ENCODE results near the gene VAMP4. TPM values are rescaled to one million over a fixed set of nuclear protein-coding genes. Genes with fewer than 3 reads are reported as not detected.

VAMP4 gene
- total RNA-seq, 1 experiment from 2014 or later = 6.3 TPM

DNA sequence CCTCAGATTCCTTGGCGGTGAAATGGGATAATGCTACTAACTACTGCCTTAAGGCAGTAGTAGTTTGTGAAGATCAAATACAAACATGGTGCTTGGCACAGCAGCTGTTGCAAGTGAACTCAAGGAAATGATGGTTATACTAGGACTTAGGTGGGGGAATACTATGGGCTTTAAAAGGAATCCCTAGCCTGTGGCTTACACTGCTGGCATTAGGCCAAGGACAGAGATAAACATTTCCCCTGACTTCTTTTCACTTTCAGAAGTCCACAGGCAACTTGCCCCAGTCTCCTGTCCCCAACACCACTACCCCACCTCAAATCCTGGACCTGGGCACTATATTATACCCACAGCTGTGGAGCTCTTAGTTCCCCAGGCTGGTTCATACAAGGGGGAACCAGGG lies 13.1 kb upstream of the VAMP4 start:
- Histone ChIP-seq H3K4me1 (ENCODE audit: control insufficient read depth in 1 of 2, insufficient read depth in 2 of 2, low read length in 2 of 2) (no peaks in the 10 kb centered on the region), H3K27ac (ENCODE audit: low read depth, low read length) (no peak overlapping the region), H3K4me3 (replicated peaks in 1 of 2; ENCODE audit: low read depth in 1 of 2, low read length in 2 of 2) (no peak overlapping the region), H3K79me2 (ENCODE audit: insufficient read depth, low read length) (no peaks in the 10 kb centered on the region), H3K9ac (ENCODE audit: low read length) (no peak overlapping the region), H4K20me1 (ENCODE audit: insufficient read depth) (no peaks in the 10 kb centered on the region), H3K27me3 (ENCODE audit: insufficient read depth, low read length) (no peaks in the 10 kb centered on the region), H3K9me2 (ENCODE audit: insufficient read depth) (no peaks in the 10 kb centered on the region), H3K9me3 (ENCODE audit: control insufficient read depth in 1 of 2, insufficient read depth in 1 of 2, low read depth in 1 of 2, low read length in 2 of 2) (0 out of 4 replicates have a peak, but pooled peaks cover 0 to 3% of the 10 kb centered on the region in 2 experiments), H3K4me2 (ENCODE audit: low read length) (no peak overlapping the region), H2AFZ (ENCODE audit: low read depth, low read length, poor library complexity, severe bottlenecking) (no peak overlapping the region), H3K36me3 (ENCODE audit: control insufficient read depth in 1 of 2, insufficient read depth in 2 of 2, low read length in 2 of 2) (no peaks in the 10 kb centered on the region)
- CTCF ChIA-PET = no interaction called here
- intact Hi-C loops (cut with micrococcal nuclease) = no loop called here
- no peak for TF ChIP-seq EGR1 (IDR thresholded peaks at IDR 0.05; ENCODE audit: low read depth)
- POLR2A ChIA-PET = interaction anchor here (1.0 kb wide), 1 partner anchor 11 kb away, joined by 3 read pairs; no protein-coding TSS in a partner anchor
- ATAC-seq (no peak), DNase-seq (ENCODE audit: low read depth, low spot score) (no peak)
- no TSS peak for BruUV-seq (replicated peaks)
- RAD21 ChIA-PET (ENCODE audit: low non-redundant PET in 1 of 2, low total read pairs in 2 of 2, uncharacterized antibody in 2 of 2, unreplicated experiment in 2 of 2) = no interaction called here

DNA sequence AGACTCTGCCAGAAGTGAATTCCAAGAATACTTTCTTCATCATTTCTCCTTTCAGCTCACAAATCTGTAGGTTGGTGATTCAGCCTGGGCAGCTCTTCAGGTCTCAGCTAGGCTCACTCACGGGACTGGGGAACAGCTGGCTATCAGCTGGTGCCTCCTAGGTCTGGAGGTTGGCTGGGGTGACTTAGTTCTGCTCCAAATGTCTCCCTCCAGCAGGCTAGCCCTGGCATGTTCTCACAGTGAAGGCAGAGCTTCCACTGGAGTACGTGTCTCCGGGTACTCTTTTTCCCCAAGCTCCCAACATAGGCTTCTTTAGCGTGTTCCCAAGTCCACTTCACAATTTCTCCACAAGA lies 12.5 kb upstream of the VAMP4 start:
- Histone ChIP-seq H3K79me2 (ENCODE audit: insufficient read depth, low read length) (no peaks in the 10 kb centered on the region), H3K27ac (ENCODE audit: low read depth, low read length) (no peak overlapping the region), H3K4me1 (ENCODE audit: control insufficient read depth in 1 of 2, insufficient read depth in 2 of 2, low read length in 2 of 2) (no peaks in the 10 kb centered on the region), H3K36me3 (ENCODE audit: control insufficient read depth in 1 of 2, insufficient read depth in 2 of 2, low read length in 2 of 2) (no peaks in the 10 kb centered on the region), H3K27me3 (ENCODE audit: insufficient read depth, low read length) (no peaks in the 10 kb centered on the region), H3K4me3 (replicated peaks in 1 of 2; ENCODE audit: low read depth in 1 of 2, low read length in 2 of 2) (no peak overlapping the region), H3K9me3 (ENCODE audit: control insufficient read depth in 1 of 2, insufficient read depth in 1 of 2, low read depth in 1 of 2, low read length in 2 of 2) (0 out of 4 replicates have a peak, but pooled peaks cover 0 to 3% of the 10 kb centered on the region in 2 experiments), H3K4me2 (ENCODE audit: low read length) (no peak overlapping the region), H4K20me1 (ENCODE audit: insufficient read depth) (no peaks in the 10 kb centered on the region), H3K9ac (ENCODE audit: low read length) (no peak overlapping the region), H2AFZ (ENCODE audit: low read depth, low read length, poor library complexity, severe bottlenecking) (no peak overlapping the region), H3K9me2 (ENCODE audit: insufficient read depth) (no peaks in the 10 kb centered on the region)
- ChIA-PET RAD21 (ENCODE audit: low non-redundant PET in 1 of 2, low total read pairs in 2 of 2, uncharacterized antibody in 2 of 2, unreplicated experiment in 2 of 2) (no interaction called here), CTCF (no interaction called here), POLR2A (no interaction called here)
- intact Hi-C loops (cut with micrococcal nuclease) = no loop called here
- ATAC-seq (no peak), DNase-seq (ENCODE audit: low read depth, low spot score) (no peak)
- TF ChIP-seq SRF (IDR thresholded peaks at IDR 0.05; ENCODE audit: low read depth) (no peak), TCF7L2 (IDR thresholded peaks at IDR 0.05; ENCODE audit: borderline replicate concordance, extremely low read depth, insufficient read depth, insufficient read length) (no peak), CBX3 (IDR thresholded peaks at IDR 0.05; ENCODE audit: low read depth) (no peak), SIN3A (IDR thresholded peaks at IDR 0.05; ENCODE audit: low read depth) (no peak), FOSL1 (IDR thresholded peaks at IDR 0.05; ENCODE audit: low read depth) (no peak), JUND (IDR thresholded peaks at IDR 0.05) (no peak), ELF1 (IDR thresholded peaks at IDR 0.05; ENCODE audit: borderline replicate concordance, low read depth) (no peak), SP1 (IDR thresholded peaks at IDR 0.05; ENCODE audit: low read depth) (no peak), EZH2phosphoT487 (IDR thresholded peaks at IDR 0.05; ENCODE audit: borderline replicate concordance) (no peak), CEBPB (IDR thresholded peaks at IDR 0.05; ENCODE audit: low read depth) (no peak), REST (IDR thresholded peaks at IDR 0.05; ENCODE audit: low read depth) (no peak), ZFX (IDR thresholded peaks at IDR 0.05) (no peak), EGR1 (IDR thresholded peaks at IDR 0.05; ENCODE audit: low read depth) (no peak)
- TF ChIP-seq, protein P1, sequence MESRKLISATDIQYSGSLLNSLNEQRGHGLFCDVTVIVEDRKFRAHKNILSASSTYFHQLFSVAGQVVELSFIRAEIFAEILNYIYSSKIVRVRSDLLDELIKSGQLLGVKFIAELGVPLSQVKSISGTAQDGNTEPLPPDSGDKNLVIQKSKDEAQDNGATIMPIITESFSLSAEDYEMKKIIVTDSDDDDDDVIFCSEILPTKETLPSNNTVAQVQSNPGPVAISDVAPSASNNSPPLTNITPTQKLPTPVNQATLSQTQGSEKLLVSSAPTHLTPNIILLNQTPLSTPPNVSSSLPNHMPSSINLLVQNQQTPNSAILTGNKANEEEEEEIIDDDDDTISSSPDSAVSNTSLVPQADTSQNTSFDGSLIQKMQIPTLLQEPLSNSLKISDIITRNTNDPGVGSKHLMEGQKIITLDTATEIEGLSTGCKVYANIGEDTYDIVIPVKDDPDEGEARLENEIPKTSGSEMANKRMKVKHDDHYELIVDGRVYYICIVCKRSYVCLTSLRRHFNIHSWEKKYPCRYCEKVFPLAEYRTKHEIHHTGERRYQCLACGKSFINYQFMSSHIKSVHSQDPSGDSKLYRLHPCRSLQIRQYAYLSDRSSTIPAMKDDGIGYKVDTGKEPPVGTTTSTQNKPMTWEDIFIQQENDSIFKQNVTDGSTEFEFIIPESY (IDR thresholded peaks at IDR 0.05; ENCODE audit: extremely low read depth, insufficient replicate concordance, low read length) = no peak
- no TSS peak for BruUV-seq (replicated peaks)

Measured in HCT116 (cell line).